Tibial nerve (tissue), 4 donors: ENCODE data around the gene TEX9. TPM values are rescaled to one million over a fixed set of nuclear protein-coding genes. Genes with fewer than 3 reads are reported as not detected.

Source experiments
- DNase-seq, 2 donors: peaks; one replicate each; pipeline ENCODE4 v3.0.0-alpha.2; 2019; ENCODE audit warnings: low spot score in 2 of 2
- H3K27ac ChIP-seq, 4 donors: fragments of 200-600 bp; sonication (generic) in 3 of 4; one replicate each; pipeline ENCODE4 v1.5.1; 2017 to 2019; ENCODE audit warnings: mild to moderate bottlenecking in 1 of 4
- H3K27me3 ChIP-seq, 2 donors: fragments of 200-600 bp; sonication (generic) in 1 of 2; one replicate each; pipeline versions ENCODE4 v1.5.1 to v1.6.0; 2017 to 2019
- H3K36me3 ChIP-seq, 3 donors: fragments of 200-600 bp; sonication (generic); one replicate each; pipeline ENCODE4 v1.5.1; 2018 to 2019
- H3K4me1 ChIP-seq, 4 donors: fragments of 200-600 bp; sonication (generic) in 3 of 4; one replicate each; pipeline ENCODE4 v1.5.1; 2017 to 2019
- H3K4me3 ChIP-seq, 4 donors: fragments of 200-600 bp; sonication (generic) in 3 of 4; one replicate each; pipeline ENCODE4 v1.5.1; 2017 to 2019; ENCODE audit warnings: mild to moderate bottlenecking in 1 of 4, moderate library complexity in 1 of 4
- H3K9me3 ChIP-seq, 4 donors: fragments of 200-600 bp; sonication (generic) in 3 of 4; one replicate each; pipeline ENCODE4 v1.5.1; 2017 to 2019
- CTCF ChIP-seq, 5 experiments: fragments of 200-600 bp in 3 of 5; fragments of 450-650 bp in 2 of 5; sonication (generic) in 3 of 5; IDR thresholded peaks; one replicate each; pipeline ENCODE4 v1.5.1; 2016 to 2019; ENCODE audit warnings: antibody characterized with exemption in 5 of 5, mild to moderate bottlenecking in 3 of 5, moderate library complexity in 2 of 5
- EP300 ChIP-seq, 2 donors: sonication (generic); formaldehyde crosslinking; IDR thresholded peaks; one replicate each; pipeline ENCODE4 v1.6.1; 2017; ENCODE audit warnings: antibody characterized with exemption in 2 of 2, mild to moderate bottlenecking in 1 of 2
- POLR2A ChIP-seq, 2 donors: fragments of 450-650 bp; IDR thresholded peaks; one replicate each; pipeline ENCODE4 v1.6.1; 2017; ENCODE audit warnings: antibody characterized with exemption in 2 of 2, mild to moderate bottlenecking in 2 of 2, moderate library complexity in 2 of 2
- WGBS, 2 donors: methylation state at CpG; one replicate each; pipeline ENCODE4 v1.1.5; 2018; 5-methylcytosine and 5-hydroxymethylcytosine counted together
- total RNA-seq, 4 donors: library from RNA; depleted of rRNA; stranded (reverse); fragments of >200 nt; gene quantifications; one replicate each; pipeline ENCODE4 v1.1.0, GENCODE V29; 2016

Gene TEX9
- total RNA-seq, 4 donors from 2014 or later: 5.4 to 12.4 (median 6.6) TPM

DNA sequence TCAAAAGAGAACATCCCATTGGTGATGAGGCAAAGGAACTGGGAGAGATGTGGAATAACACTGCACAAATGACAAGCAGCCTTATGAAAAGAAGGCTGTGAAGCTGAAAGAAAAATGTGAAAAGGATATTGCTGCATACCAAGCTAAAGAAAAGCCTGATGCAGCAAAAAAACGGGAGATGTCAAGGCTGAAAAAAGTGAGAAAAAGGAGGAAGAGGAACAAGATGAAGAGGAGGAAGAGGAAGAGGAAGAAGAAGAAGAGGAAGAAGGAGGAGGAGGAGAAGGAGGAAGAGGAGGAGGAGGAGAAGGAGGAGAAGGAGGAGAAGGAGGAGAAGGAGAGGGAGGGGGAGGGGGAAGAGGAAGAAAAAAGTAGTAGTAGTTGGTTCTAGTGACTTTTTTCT lies 41.8 kb upstream of the TEX9 start:
- Histone ChIP-seq H3K27ac (no peak overlapping the region), H3K4me3 (no peak overlapping the region), H3K27me3 (no peaks in the 10 kb centered on the region), H3K36me3 (no peaks in the 10 kb centered on the region), H3K4me1 (no peaks in the 10 kb centered on the region), H3K9me3 (peaks cover 0 to 20% (median 2%) of the 10 kb centered on the region in 4 donors)
- TF ChIP-seq CTCF (IDR thresholded peaks at IDR 0.05): no peak
- no peak for TF ChIP-seq POLR2A (IDR thresholded peaks at IDR 0.05)
- no peak for TF ChIP-seq EP300 (IDR thresholded peaks at IDR 0.05)
- 18 to 33% methylated on average over 1 of the region's 1 CpG for WGBS, 2 donors
- DNase-seq: no peak

DNA sequence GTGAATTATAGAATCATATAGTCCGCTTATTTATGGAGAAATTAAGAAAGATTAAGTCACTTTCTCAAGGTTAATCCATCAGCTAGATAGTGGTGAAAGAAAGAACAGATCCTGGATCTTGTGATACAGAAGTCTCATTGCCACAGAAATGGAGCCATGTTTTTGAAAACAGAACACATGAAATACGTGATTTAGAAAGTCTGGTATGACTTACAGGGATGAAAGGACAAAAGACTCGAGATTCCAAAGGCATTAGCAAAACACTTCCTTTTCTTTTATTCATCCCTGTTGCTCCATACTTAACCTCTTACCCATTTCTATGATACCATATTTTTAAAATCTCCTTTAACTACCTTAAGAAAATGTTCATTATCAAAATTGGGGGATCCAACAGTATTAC lies 40.0 kb upstream of the TEX9 start:
- Histone ChIP-seq H3K4me1 (no peaks in the 10 kb centered on the region), H3K9me3 (peaks cover 0 to 30% (median 0%) of the 10 kb centered on the region in 4 donors), H3K27me3 (no peaks in the 10 kb centered on the region), H3K27ac (no peak overlapping the region), H3K36me3 (no peaks in the 10 kb centered on the region), H3K4me3 (no peak overlapping the region)
- DNase-seq: no peak
- WGBS, 2 donors: 62 to 72% methylated on average over 3 of the region's 3 CpGs
- TF ChIP-seq POLR2A (IDR thresholded peaks at IDR 0.05): no peak
- TF ChIP-seq EP300 (IDR thresholded peaks at IDR 0.05): no peak
- TF ChIP-seq CTCF (IDR thresholded peaks at IDR 0.05): no peak

DNA sequence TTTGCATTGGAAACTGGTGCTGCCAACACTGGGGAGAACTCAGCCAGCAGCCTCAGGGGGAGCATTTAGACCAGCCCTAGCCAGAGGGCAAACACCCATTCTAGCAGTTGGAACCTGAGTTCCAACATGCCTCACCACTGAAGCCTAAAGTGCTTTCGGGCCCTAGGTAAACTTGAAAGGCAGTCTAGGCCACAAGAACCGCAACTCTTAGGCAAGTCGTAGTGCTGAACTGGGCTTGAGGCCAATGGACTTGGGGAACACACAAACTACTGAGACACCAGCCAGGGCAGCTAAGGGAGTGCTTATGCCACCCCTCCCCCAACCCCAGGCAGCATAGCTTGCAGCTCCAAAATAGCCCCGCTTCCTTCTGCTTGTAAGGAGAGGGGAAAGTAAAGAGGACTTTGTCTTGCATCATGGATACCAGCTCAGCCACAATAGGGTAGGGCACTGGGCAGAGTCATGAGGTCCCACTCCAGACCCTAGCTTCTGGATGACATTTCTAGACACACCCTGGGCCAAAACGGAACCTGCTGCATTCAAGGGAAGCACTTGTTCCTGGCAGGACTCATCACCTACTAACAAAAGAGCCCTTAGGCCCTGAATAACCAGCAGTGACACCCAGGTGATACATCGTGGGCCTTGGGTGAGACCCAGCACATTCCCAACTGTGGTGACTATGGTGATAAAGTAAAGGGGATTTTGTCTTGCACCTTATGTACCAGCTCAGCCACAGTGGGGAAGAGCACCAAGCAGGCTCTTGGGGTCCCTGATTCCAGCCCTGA lies 37.3 kb upstream of the TEX9 start:
- H3K4me3 ChIP-seq: no peak overlapping the region
- no peaks in the 10 kb centered on the region for H3K4me1 ChIP-seq
- 83 to 84% methylated on average over 6 of the region's 6 CpGs for WGBS, 2 donors
- no peak overlapping the region for H3K27ac ChIP-seq
- no peak for DNase-seq
- H3K36me3 ChIP-seq: no peaks in the 10 kb centered on the region
- no peaks in the 10 kb centered on the region for H3K27me3 ChIP-seq
- H3K9me3 ChIP-seq: peaks cover 0 to 45% (median 0%) of the 10 kb centered on the region in 4 donors
- TF ChIP-seq CTCF (IDR thresholded peaks at IDR 0.05): no peak
- no peak for TF ChIP-seq POLR2A (IDR thresholded peaks at IDR 0.05)
- no peak for TF ChIP-seq EP300 (IDR thresholded peaks at IDR 0.05)

DNA sequence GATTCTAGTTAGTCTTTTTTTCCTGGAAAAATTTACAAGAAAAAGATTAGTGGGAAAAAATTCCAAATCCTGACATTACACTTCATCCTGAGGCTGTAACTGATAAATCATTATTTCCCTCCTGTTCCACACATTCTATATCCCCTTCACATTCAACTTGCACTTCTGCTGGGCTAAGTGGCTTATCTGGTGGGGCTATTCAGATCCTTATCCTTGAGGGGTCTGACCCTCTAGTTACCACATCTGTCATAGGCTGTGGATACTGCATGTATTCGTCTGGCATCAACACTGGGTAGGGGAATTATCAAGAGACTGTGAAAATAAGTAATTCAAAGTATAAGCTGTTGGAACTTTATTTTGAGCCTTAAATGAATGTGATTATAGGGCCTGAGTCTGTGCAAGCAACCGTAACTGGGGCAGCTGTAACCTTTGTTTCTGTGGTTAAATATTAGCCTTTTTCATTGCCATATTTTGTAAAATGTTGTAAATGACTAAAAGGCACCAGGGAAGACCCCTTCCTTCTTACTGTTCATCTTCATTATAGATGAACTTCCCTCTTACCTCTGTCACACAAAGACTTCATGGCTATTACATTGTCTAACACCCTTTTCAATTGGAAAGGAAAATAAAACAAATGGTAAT lies 28.0 kb upstream of the TEX9 start:
- no peaks in the 10 kb centered on the region for H3K27me3 ChIP-seq
- peaks cover 0 to 12% (median 2%) of the 10 kb centered on the region in 4 donors for H3K9me3 ChIP-seq
- 49 to 54% methylated on average over 2 of the region's 2 CpGs for WGBS, 2 donors
- TF ChIP-seq EP300 (IDR thresholded peaks at IDR 0.05) (no peak), POLR2A (IDR thresholded peaks at IDR 0.05) (no peak), CTCF (IDR thresholded peaks at IDR 0.05) (no peak)
- no peaks in the 10 kb centered on the region for H3K36me3 ChIP-seq
- no peak overlapping the region for H3K27ac ChIP-seq
- no peak for DNase-seq
- H3K4me1 ChIP-seq: no peaks in the 10 kb centered on the region
- H3K4me3 ChIP-seq: no peak overlapping the region

DNA sequence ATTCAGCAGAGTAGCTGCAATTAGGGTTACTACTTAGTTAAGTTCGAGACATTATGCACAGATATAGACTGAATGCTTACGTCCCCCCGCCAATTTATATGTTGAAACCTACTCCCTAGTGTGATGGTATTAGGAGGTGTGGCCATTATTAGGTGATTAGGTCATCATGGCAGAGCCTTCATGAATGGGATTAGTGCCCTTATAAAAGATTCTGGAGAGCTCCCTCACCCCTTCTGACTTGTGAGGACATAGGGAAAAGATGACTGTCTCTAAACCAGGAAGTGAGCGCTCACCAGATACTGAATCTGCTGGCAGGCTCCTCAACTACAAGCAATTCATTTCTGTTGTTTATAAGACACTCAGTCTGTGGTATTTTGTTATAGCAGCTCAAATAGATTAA lies 25.6 kb upstream of the TEX9 start:
- Histone ChIP-seq H3K27ac (no peak overlapping the region), H3K36me3 (no peaks in the 10 kb centered on the region), H3K27me3 (no peaks in the 10 kb centered on the region), H3K4me1 (no peaks in the 10 kb centered on the region), H3K9me3 (no peaks in the 10 kb centered on the region), H3K4me3 (no peak overlapping the region)
- 85 to 87% methylated on average over 4 of the region's 4 CpGs for WGBS, 2 donors
- DNase-seq: no peak
- TF ChIP-seq POLR2A (IDR thresholded peaks at IDR 0.05) (no peak), EP300 (IDR thresholded peaks at IDR 0.05) (no peak), CTCF (IDR thresholded peaks at IDR 0.05) (no peak)
